Loucy (cell line): ENCODE measurements around the gene LRCH2.

Experiments
- CTCF ChIP-seq: fragments of 200-600 bp; sonication (generic); conservative IDR thresholded peaks from 2 replicates; pipeline ENCODE4 v1.5.1; 2014; ENCODE audit warnings: mild to moderate bottlenecking, antibody characterized with exemption, low read length
- EZH2phosphoT487 ChIP-seq: fragments of 200-600 bp; IDR thresholded peaks from 2 replicates; pipeline ENCODE4 v1.6.1; 2018; ENCODE audit warnings: antibody characterized with exemption, mild to moderate bottlenecking, moderate library complexity, borderline replicate concordance

GRCh38 chrX:115269051-115269683 is 35.3 kb upstream of the LRCH2 start:
- TF ChIP-seq CTCF (no peak), EZH2phosphoT487 (no peak)
